ENCODE data around the gene GDF10.

The GDF10 gene

DNA sequence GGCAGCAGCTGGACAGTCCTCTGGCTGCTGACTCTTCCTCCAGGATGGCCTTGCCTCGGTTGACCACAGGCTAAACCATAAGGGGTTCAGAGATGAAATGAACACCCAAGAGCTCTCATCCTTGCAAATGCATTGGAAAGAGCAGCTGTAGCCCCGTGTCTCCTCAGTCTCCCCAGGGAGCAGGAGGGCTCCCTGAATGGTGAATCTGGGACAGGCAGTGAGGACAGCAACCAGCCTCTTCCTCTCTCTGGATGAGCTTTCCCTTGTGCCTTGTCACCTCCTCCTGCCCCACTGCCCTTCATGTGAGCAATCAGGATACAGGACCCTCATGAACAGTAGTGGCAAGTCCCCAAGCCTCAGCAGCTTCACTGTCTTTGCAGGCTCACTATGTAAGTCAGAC, 23.9 kb upstream of the GDF10 start:
- DNase-seq (ENCODE audit: low spot score), result no peak

DNA sequence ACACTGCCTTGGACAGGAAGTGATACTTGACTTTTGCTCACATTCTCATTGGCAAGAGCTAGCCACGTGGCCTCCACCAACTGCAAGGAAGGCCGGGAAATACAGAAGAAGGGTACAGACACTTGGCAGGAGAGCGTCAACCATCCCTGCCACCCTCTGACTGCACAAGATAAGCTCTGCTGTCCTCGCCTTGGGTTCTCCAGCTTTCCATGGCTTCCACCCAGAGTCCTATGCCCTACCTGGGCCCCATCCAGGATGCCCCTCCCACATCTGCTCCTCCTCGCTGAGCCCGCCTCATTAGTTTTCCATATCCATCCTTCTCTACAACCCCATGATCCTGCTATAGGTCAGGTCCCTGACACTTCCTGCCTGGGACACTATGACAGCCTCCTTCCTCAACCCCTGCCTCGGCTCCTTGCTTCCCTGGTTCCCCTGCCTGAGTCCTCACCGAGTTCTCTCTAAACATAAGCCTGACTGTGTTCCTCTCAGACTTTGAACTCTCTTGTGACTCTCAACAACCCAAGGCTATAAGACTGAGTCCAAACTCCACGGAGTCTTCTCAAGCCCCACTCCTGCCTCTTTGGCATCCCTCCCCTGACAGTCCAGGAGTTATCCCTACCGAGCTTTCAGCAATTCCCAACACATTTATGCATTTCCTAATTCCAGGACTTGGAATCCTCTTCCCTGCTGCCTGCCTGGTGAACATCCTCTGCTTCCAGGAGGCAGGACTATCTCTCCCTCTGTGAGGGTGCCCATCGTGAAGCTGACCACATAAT, 23.2 kb upstream of the GDF10 start:
- no peak for DNase-seq (ENCODE audit: low spot score)

DNA sequence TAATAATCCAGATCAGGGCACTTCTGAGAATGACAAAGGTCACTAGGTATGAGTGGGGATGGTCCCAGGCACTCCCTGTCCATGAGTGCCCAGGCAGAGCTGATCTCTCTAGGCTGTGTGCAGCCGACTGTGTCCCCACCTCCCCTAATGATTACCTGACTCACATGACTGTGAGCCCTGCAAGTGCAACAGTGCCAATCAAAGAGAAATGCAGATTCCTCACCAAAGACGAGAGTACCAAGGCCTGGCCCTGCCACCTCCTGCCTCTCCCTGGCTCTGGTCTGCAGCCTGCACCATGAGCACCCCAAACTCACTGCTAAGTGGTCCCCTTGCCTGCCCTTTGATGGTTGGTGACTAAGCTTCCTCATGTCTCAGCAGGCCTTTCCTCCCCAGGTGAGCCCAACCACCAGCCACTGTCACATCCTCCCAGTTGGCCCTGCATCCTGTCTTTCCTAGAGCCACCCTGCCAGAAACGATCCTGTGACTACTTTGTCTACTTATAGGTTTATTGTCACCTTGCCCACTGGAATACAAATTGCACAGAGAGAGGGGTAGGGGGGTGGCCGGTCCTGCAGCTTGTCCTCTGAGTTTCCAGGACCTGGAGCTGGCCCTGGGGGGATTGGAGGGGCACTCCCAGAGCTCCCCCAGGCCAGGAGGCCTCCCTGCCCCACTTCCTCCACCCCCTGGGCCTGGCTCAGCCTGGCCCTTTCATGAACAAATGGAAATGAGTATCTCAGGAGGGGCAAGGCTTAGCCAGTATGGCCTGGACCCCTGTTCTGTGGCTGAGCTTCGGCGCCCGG, 22.4 kb upstream of the GDF10 start:
- DNase-seq (ENCODE audit: low spot score), result no peak

DNA sequence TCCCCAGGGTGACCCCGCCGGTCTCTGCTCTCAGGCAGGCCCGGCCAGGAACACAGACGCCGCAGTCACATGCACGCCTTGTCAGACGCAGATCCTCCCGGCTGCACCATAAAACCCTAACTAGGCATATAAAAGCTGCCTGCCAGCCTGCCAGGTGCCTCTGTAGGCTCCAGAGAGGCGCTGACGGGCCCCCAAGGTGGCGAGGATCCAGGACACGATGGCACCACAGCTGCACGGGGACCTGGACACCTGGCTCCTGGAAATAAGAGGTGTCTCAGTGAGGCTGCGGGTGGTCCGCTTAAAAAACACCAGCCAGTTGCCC, 21.9 kb upstream of the GDF10 start:
- DNase-seq (ENCODE audit: low spot score), result no peak

DNA sequence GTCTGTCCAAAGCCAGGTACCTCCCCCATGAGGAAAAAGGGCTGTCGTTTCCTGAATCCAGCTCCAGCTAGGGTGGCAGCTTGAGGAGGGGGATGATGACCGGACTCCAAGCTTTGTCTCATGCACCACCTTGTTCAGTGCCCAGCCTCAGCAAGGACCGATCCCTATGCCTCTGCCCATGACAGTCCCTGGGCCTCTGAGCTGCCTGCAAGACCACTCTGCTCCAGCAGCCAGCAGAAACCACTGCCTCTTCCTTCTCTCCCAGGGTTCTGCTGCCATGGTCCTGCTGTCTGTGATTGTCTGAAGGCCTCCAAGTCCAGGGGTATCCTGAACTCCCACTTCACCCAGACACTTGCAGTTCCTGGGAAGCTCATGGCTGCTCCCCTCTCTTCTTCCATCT, 21.3 kb upstream of the GDF10 start:
- no peak for DNase-seq (ENCODE audit: low spot score)

DNA sequence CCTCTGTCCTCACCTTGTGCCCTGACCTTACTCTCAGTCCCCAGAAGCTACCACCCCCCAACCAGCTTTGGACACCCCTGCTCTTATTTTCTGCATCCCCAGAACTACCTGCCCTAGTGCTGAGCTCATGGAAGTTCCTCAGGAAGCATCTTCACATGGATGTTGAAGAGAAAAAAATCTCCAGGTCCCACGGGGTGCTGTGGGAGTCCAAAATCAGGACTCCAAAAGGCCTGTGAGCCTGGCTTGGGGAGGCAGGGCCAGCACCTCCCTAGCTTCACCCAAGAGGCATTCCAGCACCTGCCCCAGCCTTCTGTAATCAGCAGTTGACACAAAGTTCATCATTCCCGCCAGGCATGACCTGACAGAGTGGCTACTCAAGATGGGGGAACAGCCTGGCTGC, 20.7 kb upstream of the GDF10 start:
- DNase-seq (ENCODE audit: low spot score), result no peak

DNA sequence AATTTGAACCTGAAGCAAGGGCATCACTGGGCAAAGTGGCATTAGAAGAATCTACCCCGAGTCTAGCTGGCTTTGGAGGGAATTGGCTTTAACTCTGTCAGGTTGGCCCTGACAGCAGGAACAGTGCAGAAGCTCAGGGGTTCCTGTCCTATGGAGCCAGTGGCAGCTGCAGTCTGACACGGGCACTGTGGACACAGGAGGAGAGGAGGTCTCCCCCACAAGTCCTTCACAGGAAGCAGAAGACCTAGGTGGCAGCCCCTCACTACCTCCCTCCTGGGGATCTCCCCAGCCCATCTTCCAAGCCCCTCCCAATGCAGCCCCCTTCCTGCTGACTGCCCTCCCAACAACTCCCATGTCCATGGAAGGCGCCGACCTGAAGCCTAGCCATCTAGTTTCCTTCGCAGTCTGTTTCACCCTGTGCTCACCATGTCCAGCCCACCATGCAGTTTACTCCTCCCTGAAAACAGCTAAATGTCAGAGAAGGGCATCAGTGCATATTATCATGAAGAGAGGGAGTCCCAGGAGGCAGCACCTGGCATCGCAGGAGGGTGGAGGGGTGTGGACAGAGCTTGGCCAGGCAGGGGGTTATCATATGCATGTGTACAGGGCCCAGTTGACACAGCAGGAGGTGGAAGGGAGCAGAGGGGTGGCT, 17.9 kb upstream of the GDF10 start:
- DNase-seq (ENCODE audit: low spot score), result no peak

DNA sequence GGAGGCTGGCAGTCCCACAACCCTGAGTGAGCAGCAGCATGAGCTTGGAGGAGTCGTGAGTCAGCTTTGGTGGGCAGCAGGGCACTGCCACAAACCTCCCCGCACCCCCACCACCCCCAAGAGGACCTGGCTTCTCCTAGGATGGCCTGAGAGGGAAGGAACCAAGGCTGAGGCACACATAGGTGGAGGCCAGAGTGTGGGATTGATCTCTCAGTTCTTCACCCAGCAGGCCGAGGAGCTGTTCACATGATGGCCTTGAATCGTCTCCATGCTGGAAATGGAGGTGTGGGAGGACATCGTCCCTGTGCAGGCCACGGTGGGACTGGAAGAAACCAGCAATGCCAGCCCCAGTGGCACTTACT, 17.4 kb upstream of the GDF10 start:
- no peak for DNase-seq (ENCODE audit: low spot score)

DNA sequence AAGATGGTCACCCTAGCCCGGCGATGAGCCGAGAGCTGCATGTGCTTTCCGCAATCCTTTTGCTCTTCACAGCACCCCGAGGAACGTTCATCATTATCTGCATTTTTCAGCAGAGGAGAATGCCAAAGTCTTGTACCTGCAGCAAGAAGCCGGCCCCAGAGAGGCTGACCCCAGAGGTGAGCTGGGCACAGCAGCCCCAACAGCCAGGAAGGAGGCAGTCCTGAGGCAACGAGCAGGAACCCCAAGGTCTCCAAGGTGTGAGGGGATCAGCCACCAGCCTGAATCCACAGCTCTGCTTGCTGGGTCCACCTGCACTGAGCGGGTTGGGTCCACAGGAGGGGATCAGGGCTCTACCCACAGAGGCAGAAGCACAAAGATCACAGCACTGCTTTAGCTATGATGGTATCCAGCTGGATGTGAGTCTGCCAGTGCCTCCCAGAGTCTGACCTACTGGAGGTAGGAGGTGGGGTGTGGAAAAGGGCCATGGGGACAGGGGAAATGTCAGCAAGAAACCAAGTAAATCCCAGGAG, 16.8 kb upstream of the GDF10 start:
- DNase-seq (ENCODE audit: low spot score), result no peak

DNA sequence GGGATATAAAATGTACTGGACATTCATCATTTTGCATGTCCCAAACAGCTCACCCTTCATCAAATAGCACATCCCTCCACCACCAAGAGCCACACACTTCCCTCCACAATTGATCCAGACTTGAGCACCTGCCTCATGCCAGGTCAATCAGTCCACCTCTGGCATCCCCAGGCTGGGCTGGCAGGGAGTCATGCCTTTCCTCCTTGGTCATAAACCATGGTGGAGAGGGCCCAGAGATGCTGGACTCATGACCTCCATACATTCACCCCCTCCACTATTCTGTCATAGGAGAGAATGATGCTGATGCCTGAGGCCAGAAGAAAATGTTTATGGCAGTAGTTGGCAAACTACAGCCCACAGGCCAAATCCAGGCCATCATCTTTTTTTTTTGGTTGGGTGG, 16.1 kb upstream of the GDF10 start:
- DNase-seq (ENCODE audit: low spot score), result no peak

DNA sequence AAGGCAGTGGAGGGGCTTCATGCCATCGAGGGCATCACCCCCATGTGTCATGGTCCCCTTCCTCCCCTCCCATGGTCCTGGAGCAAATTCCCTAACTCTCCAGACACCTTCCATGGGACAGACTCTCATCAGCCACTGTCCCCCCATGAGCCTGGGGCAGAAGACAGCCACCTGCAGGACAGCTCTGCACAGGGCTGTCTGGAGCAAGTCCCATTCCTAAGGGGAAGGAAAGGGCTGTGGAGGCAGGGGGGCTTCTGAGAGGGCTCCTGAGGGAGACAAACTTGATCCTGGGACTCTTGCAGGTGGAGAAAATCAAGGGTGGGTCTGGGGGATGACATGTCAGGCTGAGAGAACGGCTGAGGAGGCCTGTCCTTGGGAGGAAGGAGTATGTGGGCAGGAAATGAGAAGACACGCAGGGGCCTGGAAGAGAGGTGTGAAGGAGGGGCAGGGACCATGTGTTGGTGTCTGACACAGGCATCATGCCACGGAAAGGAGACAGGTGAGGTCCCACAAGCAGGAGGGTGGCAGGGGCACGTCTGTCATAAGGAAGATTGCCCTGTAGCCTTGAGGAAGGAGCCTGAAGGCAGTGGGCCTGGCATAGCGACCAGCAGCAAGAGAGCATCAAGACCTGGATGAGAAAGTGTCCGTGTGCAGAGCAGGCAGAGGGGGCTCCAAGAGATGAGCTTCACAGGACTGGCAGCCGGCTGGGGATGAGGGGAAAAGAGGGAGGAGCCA, 14.4 kb upstream of the GDF10 start:
- DNase-seq (ENCODE audit: low spot score), result no peak

DNA sequence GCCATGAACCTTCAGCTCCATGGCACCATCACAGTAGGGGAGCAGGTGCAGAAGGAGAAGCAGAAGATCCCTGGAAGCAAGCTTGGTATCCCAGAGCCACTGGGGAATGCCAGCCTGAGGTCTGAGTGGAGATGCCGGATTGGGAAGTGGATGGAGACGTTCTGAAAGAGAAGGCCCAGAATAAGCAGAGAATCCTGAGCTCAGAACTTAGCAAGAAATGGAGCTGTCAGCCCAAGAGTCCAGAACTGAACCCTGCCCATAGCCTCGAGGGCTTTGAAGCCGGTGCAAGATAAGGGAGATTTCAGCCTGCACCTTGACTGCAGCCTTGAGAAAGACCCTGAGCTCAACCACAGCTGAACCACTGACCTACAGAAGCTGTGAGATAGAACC, 13.9 kb upstream of the GDF10 start:
- DNase-seq (ENCODE audit: low spot score), result no peak

DNA sequence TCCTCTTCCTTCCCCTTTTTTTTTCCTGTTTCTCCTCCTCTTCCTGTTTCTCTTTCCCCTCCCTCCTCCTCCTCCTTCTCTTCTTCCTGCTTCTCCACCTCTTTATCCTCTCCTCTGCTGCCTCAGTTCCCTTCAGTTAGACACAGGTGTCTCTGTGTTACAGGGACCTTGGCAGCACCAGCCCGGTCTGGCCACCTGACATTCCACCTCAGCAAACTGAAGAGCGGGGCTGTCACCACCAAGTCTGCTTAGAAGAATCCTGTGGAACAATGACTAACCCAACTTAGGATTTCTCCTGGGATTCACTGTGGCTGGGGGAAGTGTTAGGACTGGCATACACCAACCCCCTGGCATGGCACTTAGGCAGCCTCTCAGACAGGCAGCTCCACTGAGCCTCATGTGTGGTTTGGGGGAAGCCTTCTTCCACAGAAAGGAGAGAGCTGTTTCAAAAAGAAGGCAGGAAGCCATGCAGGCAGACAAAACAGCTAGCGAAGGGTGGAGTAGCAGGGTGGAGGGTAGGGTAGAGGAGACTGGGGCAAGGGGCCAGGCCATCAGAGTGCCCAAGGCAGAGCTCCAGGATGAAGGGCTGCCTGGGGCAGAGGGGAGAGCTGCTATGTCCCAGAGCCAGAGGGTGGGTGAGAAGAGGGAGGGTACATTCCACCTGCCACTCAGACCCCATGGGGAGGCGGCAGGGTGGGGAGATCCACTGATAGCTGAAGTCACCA, 13.2 kb upstream of the GDF10 start:
- no peak for DNase-seq (ENCODE audit: low spot score)

DNA sequence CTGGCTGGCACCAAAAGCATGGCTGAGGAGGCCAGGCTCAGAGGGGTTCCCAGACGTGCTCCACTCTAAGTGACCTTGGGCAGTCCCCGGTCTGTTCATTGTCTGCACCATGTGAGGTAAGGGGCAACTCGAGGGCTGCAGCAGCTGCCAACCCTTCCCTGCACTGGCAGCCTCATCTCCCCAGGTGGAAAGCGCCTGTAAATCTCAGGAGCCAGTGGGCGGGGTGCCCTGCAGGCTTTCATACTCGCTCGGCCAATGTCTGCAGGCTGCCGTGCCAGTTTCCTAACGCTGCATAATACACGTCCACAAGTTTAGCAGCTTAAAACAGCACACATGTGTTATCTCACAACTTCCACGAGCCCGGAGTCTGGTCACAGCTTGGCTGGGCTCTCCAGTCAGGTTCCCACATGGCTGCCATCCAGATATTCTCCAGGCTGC, 12.6 kb upstream of the GDF10 start:
- no peak for DNase-seq (ENCODE audit: low spot score)

DNA sequence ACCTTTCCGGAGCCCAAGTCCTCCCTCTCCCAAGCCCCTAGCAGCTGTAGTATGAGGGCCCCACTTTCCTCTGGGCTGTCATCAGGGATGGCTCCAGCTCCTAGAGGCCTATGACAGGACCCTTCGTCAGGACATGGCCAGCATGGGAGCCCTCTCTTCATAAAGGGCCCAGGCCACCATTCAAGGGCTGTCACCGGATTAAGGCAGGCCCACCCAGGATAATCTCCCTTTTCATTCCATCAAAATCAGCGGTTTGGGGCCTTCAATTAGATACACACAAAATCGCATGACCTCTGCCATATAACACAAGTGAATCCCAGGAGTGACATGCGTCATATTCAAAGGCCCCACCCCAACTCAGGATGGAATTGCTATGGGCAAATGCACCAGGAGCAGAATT, 12.2 kb upstream of the GDF10 start:
- DNase-seq (ENCODE audit: low spot score), result no peak

DNA sequence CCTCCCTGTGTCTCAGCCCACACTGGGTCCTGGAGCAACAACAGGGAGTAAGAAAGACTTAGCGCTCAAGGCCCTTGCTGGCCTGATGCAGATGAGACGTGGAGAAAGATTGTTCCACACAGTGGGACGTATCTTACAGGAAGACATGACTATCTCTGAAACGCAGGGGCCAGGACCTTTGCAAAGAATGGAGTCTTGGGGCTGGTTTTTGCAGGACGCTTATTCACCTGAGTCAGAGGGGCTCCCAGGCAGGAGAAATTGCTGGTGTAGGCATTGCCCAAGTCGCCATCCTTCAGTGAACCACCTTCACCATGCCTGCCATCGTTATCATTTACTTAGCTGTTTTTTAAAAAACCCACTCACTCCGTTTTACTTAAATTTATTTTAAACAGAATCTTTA, 11.8 kb upstream of the GDF10 start:
- no peak for DNase-seq (ENCODE audit: low spot score)

DNA sequence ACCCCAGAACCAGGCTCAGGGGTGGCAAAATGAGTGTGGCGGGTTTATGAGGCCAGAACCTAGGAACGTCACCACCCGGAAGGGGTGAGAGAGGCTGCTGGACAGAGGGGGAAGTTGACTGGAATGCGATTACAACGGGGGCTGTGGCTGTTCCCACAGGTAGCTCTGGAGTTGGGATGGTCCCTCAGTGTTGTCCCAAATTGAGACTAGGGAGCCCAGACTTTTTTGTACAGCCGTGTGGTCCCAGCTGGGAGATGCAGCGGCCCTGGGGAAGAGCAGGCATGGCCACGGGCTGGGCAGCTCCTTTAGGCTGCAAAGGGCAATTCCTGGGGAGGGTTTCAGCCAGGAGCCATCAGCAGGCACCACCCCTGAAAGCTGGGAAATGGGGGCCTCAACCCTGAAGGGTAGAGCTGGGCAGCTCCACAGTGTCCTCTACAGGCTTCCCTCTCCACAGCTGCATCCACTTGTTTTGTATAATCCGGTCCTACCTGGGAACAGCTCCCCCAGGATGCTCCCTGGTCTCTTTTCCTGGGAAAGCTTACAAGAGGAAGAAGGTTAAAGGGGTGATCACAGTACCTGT, 11.0 kb upstream of the GDF10 start:
- no peak for DNase-seq (ENCODE audit: low spot score)

DNA sequence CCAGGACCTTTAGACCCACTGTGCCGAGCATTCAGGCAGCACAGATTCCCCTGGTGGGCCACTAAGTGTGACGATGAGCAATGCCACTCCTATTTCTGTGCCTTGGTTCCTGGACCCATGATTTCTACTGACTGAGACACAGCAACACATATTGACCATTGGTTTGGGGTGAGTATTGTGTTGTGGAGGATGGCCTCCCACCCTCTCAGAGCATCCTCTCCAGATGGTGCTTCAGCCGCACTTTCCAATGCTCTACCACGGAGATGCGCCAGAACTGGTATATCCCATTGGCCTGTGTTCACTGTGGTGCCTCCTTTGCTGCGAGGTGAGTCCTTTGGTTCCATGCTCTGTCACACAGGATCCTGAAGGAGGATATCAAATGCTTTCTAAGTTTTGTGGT, 10.1 kb upstream of the GDF10 start:
- DNase-seq (ENCODE audit: low spot score), result no peak

DNA sequence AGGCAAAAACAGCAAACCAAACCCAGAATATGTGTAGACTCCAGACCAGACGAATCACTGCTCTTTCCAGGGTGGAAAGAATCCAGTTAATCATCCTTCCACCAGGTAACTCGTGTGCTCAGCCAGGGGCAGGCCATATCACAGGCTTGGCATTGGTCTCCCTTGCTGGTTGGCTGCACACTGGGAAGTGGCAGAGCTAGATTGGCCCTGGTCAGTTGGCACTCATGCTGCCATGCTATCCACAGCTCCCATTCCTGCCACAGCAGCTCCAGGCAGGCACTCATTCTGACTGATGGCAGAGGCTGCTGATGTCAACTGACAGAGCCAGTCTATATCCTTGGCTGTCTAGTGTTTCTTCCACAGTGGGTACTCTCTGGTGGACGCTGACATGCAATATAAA, 9.7 kb upstream of the GDF10 start:
- DNase-seq (ENCODE audit: low spot score), result no peak

DNA sequence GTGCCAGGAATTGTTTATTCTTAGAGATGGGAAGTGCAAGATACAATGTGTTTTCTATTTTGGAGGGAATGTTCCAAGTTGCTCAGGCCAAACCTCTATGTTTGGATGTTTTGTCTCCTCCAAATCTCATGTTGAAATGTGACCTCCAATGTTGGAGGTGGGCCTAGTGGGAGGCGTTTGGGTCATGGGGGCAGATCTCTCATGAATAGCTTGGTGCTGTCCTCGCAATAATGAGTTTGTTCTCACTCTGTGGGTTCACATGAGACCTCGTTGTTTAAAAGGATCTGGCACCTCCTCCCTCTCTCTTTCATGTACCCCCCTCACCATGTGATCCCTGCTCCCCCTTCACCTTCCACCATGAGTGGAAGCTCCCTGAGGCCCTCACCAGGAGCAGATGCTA, 8.3 kb upstream of the GDF10 start:
- no peak for DNase-seq (ENCODE audit: low spot score)

DNA sequence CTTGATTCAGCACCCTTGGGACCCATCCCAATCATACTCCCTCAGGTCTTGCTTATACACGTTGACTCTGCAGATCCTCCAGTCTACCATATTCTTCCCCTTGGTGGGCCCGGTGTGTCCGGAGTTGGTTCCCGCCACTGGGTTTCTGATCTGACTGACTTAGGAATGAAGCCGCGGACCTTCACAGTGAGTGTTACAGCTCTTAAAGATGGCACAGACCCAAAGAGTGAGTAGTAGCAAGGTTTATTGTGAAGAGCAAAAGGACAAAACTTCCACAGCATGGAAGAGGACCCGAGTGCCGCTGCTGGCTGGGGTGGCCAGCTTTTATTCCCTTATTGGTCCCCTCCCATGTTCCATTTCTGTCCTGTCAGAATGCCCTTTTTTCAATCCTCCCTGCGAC, 5.9 kb upstream of the GDF10 start:
- DNase-seq (ENCODE audit: low spot score), result no peak

Data from NAMALWA (cell line).